Omental fat pad (tissue), 4 donors: ENCODE measurements around the gene SLC19A3. TPM values are rescaled to one million over a fixed set of nuclear protein-coding genes. Genes with fewer than 3 reads are reported as not detected.
"Not testable (repeated sequence)": the region's sequence is repeated elsewhere in the genome, so short reads cannot be mapped to it uniquely, and the experiment has no call there.

Experiments used
- ATAC-seq: fragments of 150-250 bp; one replicate; pipeline ENCODE4 v1.9.1; 2016; ENCODE audit warnings: mild to moderate bottlenecking, moderate library complexity; ENCODE audit not compliant: low FRiP score
- DNase-seq: peaks from one replicate; pipeline ENCODE4 v3.0.0-alpha.2; 2019; ENCODE audit warnings: low spot score
- CTCF ChIP-seq, 3 donors: fragments of 450-650 bp; IDR thresholded peaks; one replicate each; pipeline ENCODE4 v1.5.1; 2016 to 2017; ENCODE audit warnings: antibody characterized with exemption in 3 of 3, mild to moderate bottlenecking in 3 of 3, moderate library complexity in 2 of 3
- total RNA-seq, 4 donors: library from RNA; depleted of rRNA; stranded (reverse); fragments of >200 nt; gene quantifications; one replicate each; pipeline ENCODE4 v1.1.0, GENCODE V29; 2016

The SLC19A3 gene
- total RNA-seq, 4 donors from 2014 or later, result 44.1 to 537 (median 169) TPM

- DNase-seq, result no peak
- ATAC-seq, result peak; percentile 71
Observed at GRCh38 chr2:227703280-227703732, 14.5 kb downstream of the SLC19A3 start.

DNA sequence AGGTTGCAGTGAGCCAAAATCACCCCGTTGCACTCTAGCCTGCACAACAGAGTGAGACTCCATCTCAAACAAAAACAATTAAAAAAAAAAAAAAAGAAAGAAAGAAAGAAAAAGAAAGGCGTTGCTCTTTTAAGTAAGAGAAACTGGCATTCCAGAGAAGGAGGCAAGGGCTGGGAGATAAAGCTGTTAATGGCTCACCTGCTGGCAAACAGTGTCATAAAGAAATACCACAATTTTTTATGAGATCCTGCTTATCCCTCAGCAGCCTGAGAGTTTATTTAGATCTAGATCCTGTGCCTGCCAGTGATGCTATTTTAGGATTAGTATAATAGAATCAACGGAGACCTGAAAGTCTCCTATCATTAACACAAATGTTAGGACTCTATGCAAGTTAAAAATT, 16.3 kb downstream of the SLC19A3 start:
- ATAC-seq, result no peak
- TF ChIP-seq CTCF (IDR thresholded peaks at IDR 0.05), result no peak
- no peak for DNase-seq

More at GRCh38 chr2:227703280-227703732, 14.5 kb downstream of the SLC19A3 start:
- TF ChIP-seq CTCF (IDR thresholded peaks at IDR 0.05), result no peak

GRCh38 chr2:227696990-227697679, 20.7 kb downstream of the SLC19A3 start:
- ATAC-seq (peak; percentile 71), DNase-seq (no peak)
- no peak for TF ChIP-seq CTCF (IDR thresholded peaks at IDR 0.05)

GRCh38 chr2:227687189-227687588, 30.6 kb downstream of the SLC19A3 start:
- ATAC-seq (no peak), DNase-seq (no peak)
- TF ChIP-seq CTCF (IDR thresholded peaks at IDR 0.05), result no peak

- no peak for ATAC-seq
- no peak for DNase-seq
- TF ChIP-seq CTCF (IDR thresholded peaks at IDR 0.05), result no peak
Observed at GRCh38 chr2:227684258-227684657, 33.6 kb downstream of the SLC19A3 start.

DNA sequence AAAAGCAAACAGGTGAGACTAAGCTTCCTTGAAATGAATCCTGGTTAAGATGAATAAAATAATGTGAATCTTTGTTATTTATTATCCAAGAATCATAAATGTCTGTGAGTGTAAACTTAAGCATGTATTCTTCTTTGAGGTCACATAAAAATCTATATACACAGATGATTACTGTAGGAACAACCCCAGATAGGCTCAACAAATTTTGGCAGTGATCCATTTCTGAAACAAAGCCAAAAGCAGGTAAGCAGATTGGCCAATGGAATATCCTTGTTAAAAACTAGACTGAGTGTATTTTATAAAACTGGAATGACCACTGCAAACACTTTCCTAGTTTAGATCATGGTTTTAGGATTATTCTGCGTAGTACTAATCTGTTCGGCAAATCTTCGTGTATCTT, 39.9 kb downstream of the SLC19A3 start:
- no peak for DNase-seq
- TF ChIP-seq CTCF (IDR thresholded peaks at IDR 0.05), result no peak
- ATAC-seq, result no peak

- ATAC-seq (no peak), DNase-seq (no peak)
- TF ChIP-seq CTCF (IDR thresholded peaks at IDR 0.05), result no peak
Observed at GRCh38 chr2:227674485-227674884, 43.3 kb downstream of the SLC19A3 start.

- ATAC-seq, DNase-seq: not testable (repeated sequence)
Observed at GRCh38 chr2:227673620-227674019, 44.2 kb downstream of the SLC19A3 start.
